Fibroblast of lung (primary cell): ENCODE data around the gene C10orf62.

ENCODE experiments used
- EZH2 ChIP-seq: IDR thresholded peaks from 2 replicates; pipeline ENCODE4 v1.5.1; 2012; ENCODE audit warnings: low read length, control low read depth, mild to moderate bottlenecking; ENCODE audit errors: missing control alignments
- TF ChIP-seq, protein P1 (sequence below), 2 donors: IDR thresholded peaks in 1 of 2; conservative IDR thresholded peaks in 1 of 2; 1 replicate in 1 of 2; 2 replicates in 1 of 2; pipeline ENCODE4 v1.5.1; 2011 to 2012; ENCODE audit warnings: low read length in 2 of 2, control low read depth in 1 of 2, inconsistent platforms in 1 of 2, low read depth in 1 of 2, mild to moderate bottlenecking in 1 of 2

DNA sequence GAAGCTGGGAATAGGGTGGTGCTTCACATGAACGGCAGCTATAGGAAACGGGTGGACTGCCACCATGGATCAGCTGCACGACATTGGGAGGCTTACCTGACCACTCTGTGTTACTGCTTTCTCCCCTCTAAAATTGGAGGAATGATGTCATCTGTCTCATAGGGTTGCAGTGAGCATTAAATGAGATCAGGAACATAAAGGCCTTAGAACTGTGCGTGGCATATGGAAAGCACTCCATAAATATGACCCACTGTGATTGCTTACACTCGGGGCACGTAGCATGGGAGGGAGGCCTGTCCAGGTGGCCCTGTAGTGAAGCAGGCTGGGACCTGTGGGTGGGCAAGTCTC is 9.7 kb downstream of the C10orf62 start:
- TF ChIP-seq, protein P1, sequence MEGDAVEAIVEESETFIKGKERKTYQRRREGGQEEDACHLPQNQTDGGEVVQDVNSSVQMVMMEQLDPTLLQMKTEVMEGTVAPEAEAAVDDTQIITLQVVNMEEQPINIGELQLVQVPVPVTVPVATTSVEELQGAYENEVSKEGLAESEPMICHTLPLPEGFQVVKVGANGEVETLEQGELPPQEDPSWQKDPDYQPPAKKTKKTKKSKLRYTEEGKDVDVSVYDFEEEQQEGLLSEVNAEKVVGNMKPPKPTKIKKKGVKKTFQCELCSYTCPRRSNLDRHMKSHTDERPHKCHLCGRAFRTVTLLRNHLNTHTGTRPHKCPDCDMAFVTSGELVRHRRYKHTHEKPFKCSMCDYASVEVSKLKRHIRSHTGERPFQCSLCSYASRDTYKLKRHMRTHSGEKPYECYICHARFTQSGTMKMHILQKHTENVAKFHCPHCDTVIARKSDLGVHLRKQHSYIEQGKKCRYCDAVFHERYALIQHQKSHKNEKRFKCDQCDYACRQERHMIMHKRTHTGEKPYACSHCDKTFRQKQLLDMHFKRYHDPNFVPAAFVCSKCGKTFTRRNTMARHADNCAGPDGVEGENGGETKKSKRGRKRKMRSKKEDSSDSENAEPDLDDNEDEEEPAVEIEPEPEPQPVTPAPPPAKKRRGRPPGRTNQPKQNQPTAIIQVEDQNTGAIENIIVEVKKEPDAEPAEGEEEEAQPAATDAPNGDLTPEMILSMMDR (conservative IDR thresholded peaks at IDR 0.05 in 1 of 2, IDR thresholded peaks at IDR 0.05 in 1 of 2; ENCODE audit: low read depth in 1 of 2, low read length in 2 of 2) = no peak
- TF ChIP-seq EZH2 = no peak
